Hippocampal formation (tissue), 2 donors: ENCODE data around the gene MAN2A1.

Source experiments
- DNase-seq, 2 donors: peaks; one replicate each; lab custom pipeline; 2025; lab: John Stamatoyannopoulos, UW

MAN2A1 gene

GRCh38 chr5:109689740-109690241, at the start of gene MAN2A1:
MAN2A1 (plus strand) TSS chr5:109689927; CDS start chr5:109690418, 491 bp downstream.
- DNase-seq, result peak; percentile 54 to 80

- DNase-seq, result no peak
Measured at GRCh38 chr5:109640976-109641375, 48.8 kb upstream of the MAN2A1 start.

- DNase-seq, result no peak
Measured at GRCh38 chr5:109643791-109644350, 45.9 kb upstream of the MAN2A1 start.

- DNase-seq, result no peak
Measured at GRCh38 chr5:109644829-109645228, 44.9 kb upstream of the MAN2A1 start.

GRCh38 chr5:109645707-109646192, 44.0 kb upstream of the MAN2A1 start:
- DNase-seq, result peak; percentile 54 to 72

- no peak for DNase-seq
Measured at GRCh38 chr5:109649318-109649717, 40.4 kb upstream of the MAN2A1 start.

DNA sequence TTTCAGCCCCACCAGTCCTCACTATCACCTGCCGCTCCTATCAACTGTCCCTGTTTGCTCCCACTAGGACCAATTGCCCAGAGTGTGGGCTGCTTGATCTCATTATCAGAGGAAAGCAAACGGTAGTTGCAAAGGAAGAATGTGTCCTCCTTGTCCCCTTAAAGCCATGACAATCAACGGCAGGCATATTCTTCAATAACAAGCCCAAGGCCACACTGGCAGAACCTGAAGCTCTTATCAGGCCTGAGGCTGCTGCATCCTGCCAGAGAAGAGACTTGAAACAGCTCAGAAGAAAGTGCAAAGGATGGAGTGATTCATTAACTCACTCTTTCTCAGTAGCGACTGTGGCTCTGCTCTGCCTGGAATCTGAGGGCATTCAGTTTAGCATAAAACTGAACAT, 39.2 kb upstream of the MAN2A1 start:
- DNase-seq, result no peak

DNA sequence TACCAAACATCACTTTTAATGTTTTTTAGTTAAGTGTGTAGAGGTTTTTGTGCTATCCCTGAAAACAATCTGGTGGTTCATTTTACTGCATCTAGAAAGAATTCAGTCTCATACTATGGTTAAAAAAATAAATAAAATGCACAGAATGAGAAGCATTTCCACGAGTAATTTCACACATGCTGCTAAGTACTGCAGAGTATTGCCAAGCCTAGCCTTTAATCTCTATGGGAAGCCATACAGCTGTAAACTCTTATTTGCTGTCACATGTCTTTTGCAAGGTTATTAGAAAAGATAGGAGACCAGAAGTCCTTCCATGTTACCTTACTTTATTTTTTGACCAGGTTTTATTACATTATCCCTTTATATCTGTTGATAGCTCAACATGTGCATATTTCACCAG, 37.6 kb upstream of the MAN2A1 start:
- DNase-seq, result no peak

DNA sequence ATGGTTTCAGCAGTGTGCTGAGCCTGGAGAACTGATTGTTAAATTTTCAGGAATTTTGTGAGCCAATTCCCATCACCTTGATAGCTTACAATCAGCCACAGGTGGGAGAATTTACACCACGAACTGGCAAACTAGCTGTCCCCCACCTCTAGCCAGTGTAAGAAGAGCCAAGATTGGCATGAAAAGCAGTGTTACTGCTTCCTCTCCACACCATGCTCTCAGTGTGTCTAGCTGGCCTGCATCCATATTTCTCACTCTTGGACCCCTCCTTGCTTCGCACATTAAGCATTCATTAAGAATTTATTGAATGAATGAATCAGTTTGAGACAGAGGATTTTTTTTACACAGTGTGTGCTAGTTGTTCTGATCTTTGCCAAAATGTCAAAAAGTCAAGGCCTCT, 36.7 kb upstream of the MAN2A1 start:
- no peak for DNase-seq

DNA sequence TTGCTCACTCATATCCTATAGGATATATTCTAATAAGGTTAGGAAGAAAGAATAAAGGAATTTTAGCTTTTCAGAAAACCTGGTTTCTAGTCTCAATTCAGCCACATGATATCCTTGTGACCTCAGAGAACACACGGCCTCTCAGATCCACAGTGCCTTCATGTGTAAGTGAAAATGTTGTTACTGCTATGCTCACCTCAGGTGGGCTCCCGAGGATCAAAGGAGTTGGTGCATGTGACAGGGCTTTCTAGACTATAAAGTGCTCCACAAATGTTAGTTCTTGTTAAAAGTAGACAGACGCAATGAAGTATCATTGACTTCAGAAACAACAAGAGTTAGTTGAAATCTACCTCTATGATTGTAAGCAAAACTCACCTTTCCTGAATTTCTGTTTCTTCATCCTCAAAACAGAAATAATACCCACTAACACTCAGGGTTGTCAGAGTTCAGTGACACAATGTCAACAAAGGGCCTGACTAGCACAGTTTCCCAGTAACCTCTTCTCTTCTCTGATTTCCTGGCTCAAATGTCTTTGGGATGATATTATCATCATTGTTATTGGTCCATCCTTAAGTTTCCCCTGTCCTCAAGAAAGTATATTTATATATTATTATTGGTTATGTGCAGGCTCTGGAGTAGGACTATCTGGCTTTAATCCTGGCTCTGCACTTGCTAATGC, 36.0 kb upstream of the MAN2A1 start:
- DNase-seq, result no peak

DNA sequence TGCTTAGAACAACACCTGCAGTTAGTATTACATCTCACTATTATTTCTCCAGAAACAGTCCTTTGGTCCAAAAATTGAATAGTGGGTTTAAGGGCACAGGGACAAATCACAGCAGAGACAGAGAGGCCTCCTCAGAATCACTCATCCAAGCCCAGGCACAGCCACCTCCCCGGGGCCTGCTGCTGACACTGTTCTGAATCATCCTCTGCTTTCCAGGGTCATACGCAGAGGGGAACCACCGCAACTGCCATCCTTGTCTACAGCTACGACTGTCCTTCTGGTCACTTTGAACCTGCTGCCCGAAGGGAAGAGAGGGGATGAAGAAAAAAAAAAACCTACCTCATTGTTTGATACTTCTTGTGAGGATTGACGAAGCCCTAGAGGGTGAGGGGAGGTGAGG, 35.3 kb upstream of the MAN2A1 start:
- DNase-seq, result no peak

DNA sequence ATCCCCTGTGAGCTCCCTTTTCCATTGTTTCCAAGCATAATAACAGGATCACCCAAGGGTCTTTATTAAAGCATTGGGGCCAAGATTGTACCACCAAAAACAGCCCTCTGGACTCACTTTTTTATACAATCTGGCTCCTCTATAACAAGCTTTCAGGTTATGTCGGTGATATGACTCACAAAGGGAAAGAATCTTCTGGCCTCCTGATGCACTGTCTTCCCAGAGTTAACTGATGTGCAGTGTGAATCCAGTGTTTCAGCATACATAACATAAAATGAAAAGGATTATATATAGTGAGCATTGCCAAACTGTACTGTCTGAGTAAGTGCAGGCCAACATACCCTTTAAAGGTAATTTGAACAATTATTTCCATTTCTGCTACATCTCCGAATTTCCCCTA, 33.9 kb upstream of the MAN2A1 start:
- no peak for DNase-seq

DNA sequence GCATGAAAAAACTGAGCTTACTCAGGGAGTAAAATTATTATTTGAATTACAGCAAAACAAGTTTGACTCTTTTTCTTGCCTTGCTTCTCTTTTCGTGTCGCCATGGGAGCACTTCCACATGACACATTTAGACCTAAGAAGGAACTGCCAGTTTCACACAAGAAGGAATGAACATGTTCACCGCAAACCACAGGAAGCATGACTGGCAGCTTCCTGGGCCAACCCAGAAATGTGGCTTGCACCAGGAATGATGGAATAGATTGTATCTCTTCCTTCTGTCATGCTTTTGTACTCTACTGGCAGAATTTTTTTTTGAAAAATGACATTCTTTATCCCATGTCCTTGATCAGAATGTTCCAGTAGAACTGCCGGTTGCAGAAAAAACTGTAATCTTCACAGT, 32.9 kb upstream of the MAN2A1 start:
- no peak for DNase-seq

GRCh38 chr5:109659901-109660300, 29.8 kb upstream of the MAN2A1 start:
- no peak for DNase-seq

DNA sequence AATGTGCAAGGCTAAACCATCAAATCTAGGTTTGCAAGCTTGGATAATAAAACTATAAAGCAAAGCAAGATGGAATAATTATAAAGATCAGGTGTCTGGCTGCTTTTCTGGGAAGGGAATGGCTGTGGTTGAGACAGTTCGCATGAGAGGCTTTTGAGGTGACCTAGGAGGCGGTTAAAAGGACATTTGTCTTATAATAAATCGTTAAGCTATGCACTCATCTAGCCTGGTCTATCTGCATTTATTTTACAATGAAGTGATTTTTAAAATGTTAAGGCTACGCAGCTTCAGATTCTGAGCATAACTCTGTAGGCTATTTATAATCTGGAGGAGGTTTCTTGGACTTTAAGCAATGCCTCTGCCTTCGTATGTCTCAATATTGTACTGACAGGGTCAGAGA, 29.4 kb upstream of the MAN2A1 start:
- no peak for DNase-seq

DNA sequence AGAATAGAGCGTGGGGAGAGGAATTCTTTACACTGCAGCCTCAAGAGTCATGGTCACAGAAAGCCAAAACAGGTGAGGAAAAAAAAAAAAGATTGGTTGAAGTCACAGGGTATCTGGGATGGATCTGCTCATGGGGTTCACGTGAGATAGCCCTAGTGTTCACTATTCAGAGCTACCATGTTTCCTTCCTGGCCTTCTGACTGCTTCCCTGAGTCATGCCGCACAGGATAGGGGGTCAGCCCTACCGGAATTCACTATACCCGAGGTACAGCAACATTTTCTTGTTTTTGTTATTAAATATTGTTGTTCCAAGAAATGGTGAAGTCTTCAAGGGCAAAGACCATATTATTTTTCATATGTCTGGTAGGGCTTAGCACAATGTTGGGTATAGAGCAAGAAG, 21.5 kb upstream of the MAN2A1 start:
- DNase-seq, result no peak

DNA sequence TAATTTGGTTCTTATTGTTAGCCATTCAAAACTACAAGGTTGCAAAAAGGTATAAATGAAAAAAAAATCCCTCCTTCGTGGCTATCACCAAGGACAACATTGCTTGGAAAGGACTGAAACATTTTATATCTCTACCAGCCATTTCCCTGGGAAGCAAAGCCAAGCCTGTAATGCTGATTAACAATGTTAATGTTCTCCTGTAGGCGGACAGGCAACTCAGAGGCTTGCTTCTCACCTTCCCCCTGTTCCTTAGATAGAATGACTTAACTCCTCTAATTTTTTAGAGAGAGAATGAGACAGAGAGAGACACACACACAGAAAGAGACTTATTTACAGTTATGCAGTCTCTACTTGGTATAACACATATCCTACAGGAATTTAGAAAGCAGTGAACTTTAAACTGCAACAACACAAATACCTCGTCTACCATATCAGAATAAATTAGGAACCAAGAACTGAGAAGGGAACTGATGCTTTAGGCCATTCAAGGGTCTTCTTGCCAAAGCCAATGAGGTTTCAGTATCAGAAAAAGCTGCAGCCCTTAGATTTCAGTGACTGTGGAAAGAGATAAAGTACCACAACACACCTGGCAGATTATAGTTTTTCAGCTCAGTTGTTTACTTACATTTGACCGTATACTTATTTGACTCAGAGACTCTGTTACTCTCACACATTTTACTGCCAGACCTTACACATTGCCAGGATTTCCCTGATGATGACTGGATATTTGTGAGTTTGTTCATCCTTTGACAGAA, 20.9 kb upstream of the MAN2A1 start:
- DNase-seq, result no peak

- DNase-seq, result no peak
Measured at GRCh38 chr5:109669991-109670706, 19.6 kb upstream of the MAN2A1 start.

DNA sequence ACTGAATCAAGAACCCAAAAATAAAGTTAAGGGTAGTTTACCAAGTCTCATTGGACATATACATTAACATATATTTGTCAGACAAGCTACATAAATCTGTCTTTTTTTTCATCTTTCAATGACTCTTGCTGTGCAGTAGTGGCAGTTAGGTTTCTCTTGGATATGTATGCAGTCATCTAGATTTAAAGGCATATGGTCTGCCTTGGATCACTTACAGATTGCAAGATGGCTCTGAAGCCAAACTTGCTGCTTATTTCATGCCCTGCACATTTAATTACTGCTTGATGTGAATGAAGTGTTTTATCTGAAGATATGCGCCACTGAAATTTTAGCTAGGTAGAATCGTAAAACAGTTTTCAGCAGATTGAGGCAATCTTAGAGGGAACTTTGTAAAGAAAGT, 18.6 kb upstream of the MAN2A1 start:
- no peak for DNase-seq

- no peak for DNase-seq
Measured at GRCh38 chr5:109674596-109674995, 15.1 kb upstream of the MAN2A1 start.

DNA sequence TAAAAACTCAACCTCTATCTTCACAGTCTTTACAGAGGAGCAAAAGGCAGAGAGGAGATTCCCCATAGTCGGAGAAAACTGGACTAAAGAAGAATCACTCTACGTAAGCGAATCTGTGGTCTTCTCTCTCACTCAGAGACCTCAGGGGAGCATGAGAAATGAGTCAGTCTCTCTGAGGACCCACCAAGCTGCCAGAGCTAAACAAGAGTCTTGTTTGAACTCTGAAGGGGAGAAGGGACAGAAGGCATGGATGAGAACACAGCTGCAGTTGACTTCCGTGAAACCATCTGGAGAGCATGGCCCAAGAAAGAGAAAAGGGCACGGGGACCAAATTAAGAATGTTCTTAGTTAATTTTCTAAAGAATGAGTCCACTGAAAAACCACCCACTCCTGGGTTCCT, 12.8 kb upstream of the MAN2A1 start:
- no peak for DNase-seq

GRCh38 chr5:109678447-109678846, 11.3 kb upstream of the MAN2A1 start:
- no peak for DNase-seq
